ENCODE data around the gene RBBP4.
"Not testable (repeated sequence)": the region's sequence is repeated elsewhere in the genome, so short reads cannot be mapped to it uniquely, and the experiment has no call there.

Gene RBBP4

GRCh38 chr1:32650752-32651460, at the start of gene RBBP4:
TSS of gene RBBP4 (plus strand) at chr1:32651208. CDS start at chr1:32651307, 99 bp downstream.
- peak; percentile 93 for DNase-seq (ENCODE audit: low spot score)

- no peak for DNase-seq (ENCODE audit: low spot score)
Measured at GRCh38 chr1:32605711-32606424, 45.1 kb upstream of the RBBP4 start.

- DNase-seq (ENCODE audit: low spot score) = no peak
Measured at GRCh38 chr1:32606565-32607371, 44.2 kb upstream of the RBBP4 start.

GRCh38 chr1:32609180-32609579, 41.8 kb upstream of the RBBP4 start:
- no peak for DNase-seq (ENCODE audit: low spot score)

GRCh38 chr1:32611859-32612188, 39.2 kb upstream of the RBBP4 start:
- no peak for DNase-seq (ENCODE audit: low spot score)

GRCh38 chr1:32612189-32612881, 38.7 kb upstream of the RBBP4 start:
- peak; percentile 53 for DNase-seq (ENCODE audit: low spot score)

- no peak for DNase-seq (ENCODE audit: low spot score)
Measured at GRCh38 chr1:32613472-32613871, 37.5 kb upstream of the RBBP4 start.

- no peak for DNase-seq (ENCODE audit: low spot score)
Measured at GRCh38 chr1:32618673-32619221, 32.3 kb upstream of the RBBP4 start.

- peak; percentile 10 for DNase-seq (ENCODE audit: low spot score)
Measured at GRCh38 chr1:32619701-32620485, 31.1 kb upstream of the RBBP4 start.

- no peak for DNase-seq (ENCODE audit: low spot score)
Measured at GRCh38 chr1:32622205-32622604, 28.8 kb upstream of the RBBP4 start.

- DNase-seq (ENCODE audit: low spot score) = no peak
Measured at GRCh38 chr1:32622806-32623681, 28.0 kb upstream of the RBBP4 start.

GRCh38 chr1:32623775-32624174, 27.2 kb upstream of the RBBP4 start:
- DNase-seq (ENCODE audit: low spot score) = no peak

- DNase-seq (ENCODE audit: low spot score) = no peak
Measured at GRCh38 chr1:32626176-32626575, 24.8 kb upstream of the RBBP4 start.

- no peak for DNase-seq (ENCODE audit: low spot score)
Measured at GRCh38 chr1:32627596-32628162, 23.3 kb upstream of the RBBP4 start.

- DNase-seq (ENCODE audit: low spot score) = not testable (repeated sequence)
Measured at GRCh38 chr1:32630173-32630572, 20.8 kb upstream of the RBBP4 start.

GRCh38 chr1:32632829-32633228, 18.2 kb upstream of the RBBP4 start:
- no peak for DNase-seq (ENCODE audit: low spot score)

- no peak for DNase-seq (ENCODE audit: low spot score)
Measured at GRCh38 chr1:32635508-32636277, 15.3 kb upstream of the RBBP4 start.

GRCh38 chr1:32636914-32637645, 13.9 kb upstream of the RBBP4 start:
- no peak for DNase-seq (ENCODE audit: low spot score)

Data from COLO829 (cell line).